Fibroblast of lung (primary cell): ENCODE measurements around the gene PJA1. TPM values are rescaled to one million over a fixed set of nuclear protein-coding genes. Genes with fewer than 3 reads are reported as not detected.
A peak's percentile ranks its signal among the peaks of the same experiment; 100 is the strongest.

Experiments used
- DNase-seq, 2 donors: peaks; one replicate each; pipeline versions ENCODE4 v3.0.0 to v3.0.0-alpha.2; 2010; ENCODE audit warnings: low read depth in 2 of 2
- H2AFZ ChIP-seq: 2 replicates; pipeline ENCODE4 v1.5.1; 2012; ENCODE audit warnings: low read length, control low read depth, inconsistent platforms
- H3K27ac ChIP-seq: 2 replicates; pipeline ENCODE4 v1.5.1; 2011; ENCODE audit warnings: low read length, control low read depth; ENCODE audit not compliant: insufficient read depth
- H3K27me3 ChIP-seq: 2 replicates; pipeline ENCODE4 v1.5.1; 2011; ENCODE audit warnings: mild to moderate bottlenecking, low read length; ENCODE audit not compliant: control insufficient read depth, insufficient read depth
- H3K36me3 ChIP-seq: 2 replicates; pipeline ENCODE4 v1.5.1; 2011; ENCODE audit warnings: low read length; ENCODE audit not compliant: control insufficient read depth, insufficient read depth
- H3K4me1 ChIP-seq: 2 replicates; pipeline ENCODE4 v1.5.1; 2011; ENCODE audit warnings: low read length; ENCODE audit not compliant: control insufficient read depth, insufficient read depth; ENCODE audit errors: extremely low read depth
- H3K4me2 ChIP-seq: 2 replicates; pipeline ENCODE4 v1.5.1; 2011; ENCODE audit warnings: low read length, control low read depth; ENCODE audit not compliant: insufficient read depth; ENCODE audit errors: extremely low read depth
- H3K4me3 ChIP-seq, 4 experiments: fragments of 200-600 bp in 1 of 4; sonication (generic) in 1 of 4; replicated peaks in 1 of 4; 2 replicates each; pipeline ENCODE4 v1.5.1; 2011 to 2016; ENCODE audit warnings: low read length in 4 of 4, low read depth in 3 of 4, mild to moderate bottlenecking in 3 of 4, control low read depth in 2 of 4, inconsistent platforms in 1 of 4, mixed read lengths in 1 of 4; ENCODE audit not compliant: insufficient read depth in 1 of 4; ENCODE audit errors: control extremely low read depth in 1 of 4
- H3K79me2 ChIP-seq: 2 replicates; pipeline ENCODE4 v1.5.1; 2012; ENCODE audit warnings: mild to moderate bottlenecking, low read length, inconsistent platforms; ENCODE audit not compliant: control insufficient read depth, insufficient read depth
- H3K9ac ChIP-seq: 2 replicates; pipeline ENCODE4 v1.5.1; 2011; ENCODE audit warnings: mild to moderate bottlenecking, low read length, control low read depth; ENCODE audit not compliant: insufficient read depth
- H3K9me3 ChIP-seq: 2 replicates; pipeline ENCODE4 v1.5.1; 2012; ENCODE audit warnings: low read depth, low read length; ENCODE audit not compliant: control insufficient read depth, insufficient read depth
- H4K20me1 ChIP-seq: 2 replicates; pipeline ENCODE4 v1.5.1; 2011; ENCODE audit warnings: low read length; ENCODE audit not compliant: control insufficient read depth, insufficient read depth; ENCODE audit errors: extremely low read depth
- EZH2 ChIP-seq: IDR thresholded peaks from 2 replicates; pipeline ENCODE4 v1.5.1; 2012; ENCODE audit warnings: low read length, control low read depth, mild to moderate bottlenecking; ENCODE audit errors: missing control alignments
- polyA plus RNA-seq, 2 donors: library from polyadenylated mRNA; depleted of rRNA in 1 of 2; stranded (reverse) in 1 of 2; unstranded in 1 of 2; fragments of >200 nt; gene quantifications; 2 replicates each; pipeline ENCODE4 v1.2.1, GENCODE V29; 2011 to 2012; ENCODE audit warnings: missing spikeins in 1 of 2
- total RNA-seq: library from RNA; depleted of rRNA; stranded (reverse); fragments of >200 nt; gene quantifications from 2 replicates; pipeline ENCODE4 v1.2.1, GENCODE V29; 2014
- TF ChIP-seq, protein P1 (sequence below), 2 donors: IDR thresholded peaks in 1 of 2; conservative IDR thresholded peaks in 1 of 2; 1 replicate in 1 of 2; 2 replicates in 1 of 2; pipeline ENCODE4 v1.5.1; 2011 to 2012; ENCODE audit warnings: low read length in 2 of 2, control low read depth in 1 of 2, inconsistent platforms in 1 of 2, low read depth in 1 of 2, mild to moderate bottlenecking in 1 of 2

PJA1 gene
- total and polyA plus RNA-seq, 2 donors (not counting 1 experiment from before 2014, with no cell fraction given): 24.7 to 28.2 TPM

DNA sequence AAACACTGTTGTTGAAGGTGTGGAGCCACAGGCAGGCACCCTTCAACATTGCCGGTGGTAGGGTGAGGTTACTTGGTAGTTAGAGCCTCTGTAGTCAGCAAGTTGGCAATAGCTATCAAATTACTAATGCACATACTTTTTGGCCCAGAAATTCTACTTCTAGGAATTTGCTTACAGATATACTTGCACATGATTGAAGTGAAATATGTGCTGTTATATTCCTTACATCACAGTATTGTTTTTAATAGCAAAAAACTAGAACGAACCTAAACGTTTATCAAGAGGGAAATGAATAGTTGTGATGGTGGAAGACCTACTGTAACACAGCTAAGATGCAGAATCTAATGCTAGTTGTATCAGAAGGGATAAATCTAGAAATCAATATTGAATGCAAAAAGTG lies 7.7 kb upstream of the PJA1 start:
- H3K9ac ChIP-seq: no peak overlapping the region
- no peak overlapping the region for H3K4me2 ChIP-seq
- no peaks in the 10 kb centered on the region for H3K27me3 ChIP-seq
- TF ChIP-seq, protein P1, sequence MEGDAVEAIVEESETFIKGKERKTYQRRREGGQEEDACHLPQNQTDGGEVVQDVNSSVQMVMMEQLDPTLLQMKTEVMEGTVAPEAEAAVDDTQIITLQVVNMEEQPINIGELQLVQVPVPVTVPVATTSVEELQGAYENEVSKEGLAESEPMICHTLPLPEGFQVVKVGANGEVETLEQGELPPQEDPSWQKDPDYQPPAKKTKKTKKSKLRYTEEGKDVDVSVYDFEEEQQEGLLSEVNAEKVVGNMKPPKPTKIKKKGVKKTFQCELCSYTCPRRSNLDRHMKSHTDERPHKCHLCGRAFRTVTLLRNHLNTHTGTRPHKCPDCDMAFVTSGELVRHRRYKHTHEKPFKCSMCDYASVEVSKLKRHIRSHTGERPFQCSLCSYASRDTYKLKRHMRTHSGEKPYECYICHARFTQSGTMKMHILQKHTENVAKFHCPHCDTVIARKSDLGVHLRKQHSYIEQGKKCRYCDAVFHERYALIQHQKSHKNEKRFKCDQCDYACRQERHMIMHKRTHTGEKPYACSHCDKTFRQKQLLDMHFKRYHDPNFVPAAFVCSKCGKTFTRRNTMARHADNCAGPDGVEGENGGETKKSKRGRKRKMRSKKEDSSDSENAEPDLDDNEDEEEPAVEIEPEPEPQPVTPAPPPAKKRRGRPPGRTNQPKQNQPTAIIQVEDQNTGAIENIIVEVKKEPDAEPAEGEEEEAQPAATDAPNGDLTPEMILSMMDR (conservative IDR thresholded peaks at IDR 0.05 in 1 of 2, IDR thresholded peaks at IDR 0.05 in 1 of 2; ENCODE audit: low read depth in 1 of 2, low read length in 2 of 2): no peak
- TF ChIP-seq EZH2: no peak
- peak in 1 of 2 donors; percentile 19 for DNase-seq
- H3K36me3 ChIP-seq: no peaks in the 10 kb centered on the region
- H3K79me2 ChIP-seq: no peaks in the 10 kb centered on the region
- no peaks in the 10 kb centered on the region for H4K20me1 ChIP-seq
- H3K9me3 ChIP-seq: no peaks in the 10 kb centered on the region
- H3K4me1 ChIP-seq: no peaks in the 10 kb centered on the region
- no peak overlapping the region for H2AFZ ChIP-seq
- H3K4me3 ChIP-seq: no peak overlapping the region
- no peak overlapping the region for H3K27ac ChIP-seq

DNA sequence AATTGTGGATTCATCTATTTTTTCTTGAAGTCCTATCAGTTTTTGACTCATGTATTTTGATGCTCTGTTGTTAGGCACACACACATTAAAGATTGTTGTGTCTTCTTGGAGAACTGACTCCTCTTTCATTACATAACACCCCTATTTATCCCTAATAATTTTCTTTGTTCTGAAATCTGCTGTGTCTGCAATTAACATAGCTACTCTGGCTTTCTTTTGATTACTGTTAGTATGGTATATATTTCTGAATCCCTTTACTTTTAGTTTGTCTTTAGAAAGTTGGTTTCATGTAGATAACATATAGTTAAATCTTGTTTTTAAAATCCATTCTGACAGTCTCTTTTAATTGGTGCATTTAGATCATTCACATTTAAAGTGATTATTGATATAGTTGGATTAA lies 5.1 kb upstream of the PJA1 start:
- no peak overlapping the region for H3K4me3 ChIP-seq
- H3K27me3 ChIP-seq: no peaks in the 10 kb centered on the region
- no peaks in the 10 kb centered on the region for H3K79me2 ChIP-seq
- H3K27ac ChIP-seq: no peak overlapping the region
- TF ChIP-seq, protein P1 (conservative IDR thresholded peaks at IDR 0.05 in 1 of 2, IDR thresholded peaks at IDR 0.05 in 1 of 2; ENCODE audit: low read depth in 1 of 2, low read length in 2 of 2): no peak
- no peak for TF ChIP-seq EZH2
- H4K20me1 ChIP-seq: no peaks in the 10 kb centered on the region
- no peak overlapping the region for H3K9ac ChIP-seq
- no peak for DNase-seq
- no peaks in the 10 kb centered on the region for H3K4me1 ChIP-seq
- H3K4me2 ChIP-seq: no peak overlapping the region
- H2AFZ ChIP-seq: no peak overlapping the region
- no peaks in the 10 kb centered on the region for H3K36me3 ChIP-seq
- H3K9me3 ChIP-seq: no peaks in the 10 kb centered on the region

DNA sequence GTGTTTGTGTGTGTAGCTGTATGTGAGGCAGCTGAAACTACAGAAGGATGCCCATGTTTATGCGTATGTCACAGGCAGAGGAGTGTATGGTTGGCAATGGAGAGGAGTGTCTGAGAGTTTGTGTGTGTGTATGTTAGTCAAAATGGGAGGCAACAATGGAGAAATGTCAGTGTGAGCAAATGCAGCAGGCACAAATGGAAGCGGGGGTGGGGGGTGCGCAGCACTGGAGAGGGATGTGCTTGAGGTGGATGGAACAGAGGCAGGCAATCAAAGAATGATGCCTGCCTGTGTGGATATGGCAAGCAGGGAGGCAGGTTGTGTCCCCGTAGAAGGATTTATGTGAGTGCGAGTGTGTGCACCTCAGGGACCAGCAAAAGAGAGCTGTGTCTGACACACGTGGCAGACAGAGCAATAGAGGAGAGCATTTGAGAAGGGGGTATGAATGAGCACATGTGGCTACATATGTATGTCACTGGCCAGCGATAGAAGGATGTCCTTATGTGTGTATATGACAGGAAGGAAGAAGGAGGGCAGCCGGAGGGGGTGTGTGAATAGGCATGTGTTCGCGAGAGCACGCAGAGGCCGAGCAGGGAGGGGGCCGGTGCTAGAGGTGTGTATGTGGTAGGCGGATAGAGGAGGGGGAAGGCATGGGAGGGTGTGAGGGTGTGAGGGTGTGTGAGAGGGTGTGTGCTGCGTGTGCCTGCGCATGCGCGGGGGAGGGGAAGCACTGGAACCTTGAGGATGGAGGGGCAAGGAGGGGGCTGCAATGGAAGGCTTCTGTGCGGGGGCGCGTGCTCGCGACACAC lies 1.1 kb downstream of the PJA1 start:
- no peak overlapping the region for H3K27ac ChIP-seq
- H3K4me2 ChIP-seq: peak overlapping the region; percentile 80
- peaks cover 2% of the 10 kb centered on the region for H3K36me3 ChIP-seq
- peaks cover 3% of the 10 kb centered on the region for H3K4me1 ChIP-seq
- H3K79me2 ChIP-seq: no peaks in the 10 kb centered on the region
- TF ChIP-seq EZH2: no peak
- TF ChIP-seq, protein P1 (conservative IDR thresholded peaks at IDR 0.05 in 1 of 2, IDR thresholded peaks at IDR 0.05 in 1 of 2; ENCODE audit: low read depth in 1 of 2, low read length in 2 of 2): no peak
- DNase-seq: peak in 1 of 2 donors; percentile 17
- no peak overlapping the region for H3K9ac ChIP-seq
- H4K20me1 ChIP-seq: no peaks in the 10 kb centered on the region
- no peaks in the 10 kb centered on the region for H3K27me3 ChIP-seq
- H2AFZ ChIP-seq: no peak overlapping the region
- no peaks in the 10 kb centered on the region for H3K9me3 ChIP-seq
- H3K4me3 ChIP-seq: peak overlapping the region; percentile 68 to 79 (median 74)
